HG03460 (cell line): Measurements from ENCODE around the gene SEC22B.
A peak's percentile ranks its signal among the peaks of the same experiment; 100 is the strongest.
"Not testable (repeated sequence)": the region's sequence is repeated elsewhere in the genome, so short reads cannot be mapped to it uniquely, and the experiment has no call there.

Experiments used
- ATAC-seq: cut with Tn5 transposase; IDR thresholded peaks from one replicate; pipeline ENCODE4 v1.9.1; 2021; ENCODE audit not compliant: unreplicated experiment

SEC22B gene

DNA sequence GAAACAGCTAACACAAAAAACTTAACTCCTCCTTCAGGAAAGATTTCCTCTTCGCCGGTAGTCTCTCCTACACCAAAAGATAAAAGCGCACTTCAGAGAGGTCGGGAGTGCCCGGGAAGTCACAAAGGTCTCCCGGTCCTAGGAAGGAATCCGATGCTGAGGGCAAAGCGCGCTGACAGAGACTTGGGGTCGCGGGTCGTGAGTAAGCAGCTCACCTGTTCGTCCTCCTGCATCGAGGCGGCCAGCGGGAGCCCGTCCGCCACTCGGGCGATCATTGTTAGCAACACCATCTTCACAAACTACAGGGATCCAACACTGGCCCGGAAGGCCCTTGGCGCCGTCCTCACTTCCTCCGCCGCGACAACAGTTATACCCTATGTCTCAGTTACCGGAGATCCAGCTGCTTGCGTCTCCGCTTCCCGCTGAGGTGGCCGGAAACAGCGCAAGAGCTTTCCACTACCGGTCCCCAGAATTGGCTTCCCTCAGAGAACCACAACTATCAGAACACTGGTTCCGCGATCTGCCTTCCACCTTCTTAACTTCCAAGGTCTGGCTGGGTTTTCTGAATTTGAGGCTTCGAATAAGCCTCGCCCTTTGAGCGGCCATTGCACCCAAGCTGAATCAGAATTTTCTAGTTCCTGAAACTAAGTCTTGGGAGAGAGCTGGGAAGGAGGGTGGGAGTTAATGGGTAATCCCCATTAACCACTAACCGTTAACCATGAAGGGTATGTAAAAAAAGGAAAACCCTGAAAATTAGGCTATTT is at the start of gene SEC22B:
Gene SEC22B, minus strand, starts transcription at position 429 of the 764 bp plus-strand sequence. Its CDS starts 139 bp downstream, at position 290.
- ATAC-seq: peak; percentile 99

DNA sequence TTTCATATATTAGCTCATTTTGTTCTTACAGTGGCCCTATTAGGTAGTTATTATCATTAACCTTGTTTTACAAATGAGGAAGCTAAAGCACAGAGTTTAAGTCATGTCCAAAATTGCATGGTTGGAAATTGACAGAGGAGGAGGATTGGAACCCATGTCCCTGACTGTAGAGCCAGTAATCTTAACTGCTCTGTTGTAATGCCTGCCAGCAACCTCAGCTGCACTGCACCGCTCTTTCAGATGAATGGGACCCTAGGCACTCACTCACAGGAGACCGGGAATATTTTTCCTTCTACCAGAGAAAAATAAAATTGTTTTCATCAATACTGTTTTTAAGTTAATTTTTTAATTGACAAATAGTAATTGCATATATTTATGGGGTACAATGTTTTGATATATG is 41.6 kb upstream of the SEC22B start:
- not testable (repeated sequence) for ATAC-seq

DNA sequence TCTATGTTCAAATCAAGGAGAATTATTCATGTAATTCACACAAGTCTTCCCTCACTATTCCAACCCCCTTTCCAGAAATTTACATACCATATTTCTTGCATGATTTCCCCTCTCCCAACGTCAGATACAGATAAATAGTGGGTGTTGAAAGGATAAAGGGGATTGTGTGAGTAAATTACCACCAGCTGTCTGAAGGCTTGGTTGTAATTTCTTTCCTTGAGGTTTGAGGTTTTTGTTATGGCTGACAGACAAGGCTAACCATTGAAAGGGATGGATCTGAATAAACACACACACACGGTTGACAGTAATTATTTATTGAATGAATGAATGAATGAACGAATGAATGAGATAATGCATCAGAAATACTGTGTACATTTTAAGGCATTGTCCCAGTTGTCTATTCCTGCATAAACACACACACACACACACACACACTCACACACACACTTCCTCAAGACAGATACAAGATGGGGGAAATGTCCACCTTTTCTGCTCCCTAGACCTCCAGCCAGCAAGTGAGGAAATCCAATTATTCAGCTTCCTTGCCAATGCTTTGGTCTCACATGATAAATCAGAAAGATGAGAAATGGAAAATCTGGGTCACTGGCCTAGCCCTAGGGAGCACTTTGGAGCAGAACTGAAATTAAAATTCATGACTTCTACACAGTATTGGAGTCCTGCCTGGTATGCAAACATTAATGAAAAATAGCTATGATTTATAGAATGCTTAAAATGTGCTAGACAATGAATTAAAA is 41.0 kb upstream of the SEC22B start:
- not testable (repeated sequence) for ATAC-seq

DNA sequence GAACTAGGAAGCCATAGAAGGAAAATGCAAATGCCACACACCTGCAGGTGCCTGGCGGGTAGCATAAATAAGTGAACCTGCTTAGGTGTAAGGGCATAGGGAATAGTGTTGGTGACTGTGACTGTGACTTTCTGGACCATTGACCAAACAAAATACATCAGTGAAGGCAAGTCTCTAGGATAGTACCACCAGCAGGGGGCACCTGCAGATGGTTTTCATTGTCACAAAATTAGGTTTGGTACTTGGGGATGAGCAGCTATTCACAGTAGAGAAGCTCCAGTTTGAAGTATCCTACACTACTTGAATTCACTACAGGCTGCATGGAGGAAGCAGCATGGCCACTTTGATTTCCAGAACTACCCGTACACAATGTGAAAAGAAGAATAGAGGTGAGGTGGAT is 37.3 kb upstream of the SEC22B start:
- ATAC-seq: not testable (repeated sequence)

DNA sequence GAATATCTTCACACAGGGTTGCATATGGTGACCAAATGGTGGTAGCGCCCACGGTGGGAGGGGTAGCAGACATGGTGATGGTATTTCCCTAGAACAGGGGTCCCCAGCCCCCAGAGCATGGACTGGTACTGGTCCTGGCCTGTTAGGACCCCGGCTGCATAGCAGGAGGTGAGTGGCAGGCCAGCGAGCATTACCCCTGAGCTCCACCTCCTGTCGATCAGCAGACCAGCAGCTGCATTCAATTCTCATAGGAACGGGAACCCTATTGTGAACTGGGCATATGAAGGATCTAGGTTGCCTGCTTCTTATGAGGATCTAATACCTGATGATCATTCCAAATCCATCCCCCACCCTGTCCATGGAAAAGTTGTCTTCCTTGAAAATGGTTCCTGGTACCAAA is 34.4 kb upstream of the SEC22B start:
- ATAC-seq: not testable (repeated sequence)

DNA sequence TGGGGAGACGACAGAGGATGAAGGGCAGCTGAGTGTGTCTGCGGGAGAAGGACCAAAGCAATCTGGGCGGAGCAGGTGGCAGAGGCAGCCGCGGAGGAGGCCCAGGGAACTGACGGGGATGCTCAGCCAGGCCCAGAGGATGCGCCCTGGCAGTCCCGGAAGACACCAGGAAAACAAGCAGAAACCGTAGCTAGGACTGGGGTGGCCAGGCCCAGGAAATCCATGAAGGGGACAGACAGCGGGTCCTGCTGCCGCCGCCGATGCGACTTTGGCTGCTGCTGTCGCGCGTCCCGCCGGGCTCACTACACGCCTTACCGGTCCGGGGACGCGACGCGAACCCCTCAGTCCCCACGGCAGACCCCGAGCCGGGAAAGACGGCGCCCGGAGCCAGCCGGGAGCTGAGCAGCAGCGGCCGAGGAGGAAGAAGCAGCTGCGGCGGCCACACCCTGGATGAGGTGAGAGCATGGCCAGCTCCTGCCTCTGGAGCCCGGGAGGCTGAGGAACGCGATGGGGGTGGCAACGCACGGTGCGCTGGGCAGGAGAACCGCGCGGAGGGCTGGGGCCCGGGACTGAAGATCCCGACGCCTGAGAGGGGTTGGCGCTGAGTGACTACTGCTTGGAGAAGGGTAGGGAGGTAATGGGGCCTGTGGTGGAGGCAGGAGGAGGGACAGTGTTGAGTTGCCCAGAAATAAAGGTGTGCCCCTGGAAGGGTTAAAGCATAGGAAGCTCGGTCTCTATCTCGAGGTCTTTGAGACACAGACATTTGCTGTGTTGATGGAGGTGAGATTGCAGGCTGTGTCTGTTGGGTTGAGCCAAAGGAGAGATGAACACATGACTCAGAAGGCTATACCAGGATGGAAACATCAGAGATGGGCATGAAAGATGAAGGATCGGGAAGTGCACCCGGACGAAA is 20.8 kb upstream of the SEC22B start:
- not testable (repeated sequence) for ATAC-seq

DNA sequence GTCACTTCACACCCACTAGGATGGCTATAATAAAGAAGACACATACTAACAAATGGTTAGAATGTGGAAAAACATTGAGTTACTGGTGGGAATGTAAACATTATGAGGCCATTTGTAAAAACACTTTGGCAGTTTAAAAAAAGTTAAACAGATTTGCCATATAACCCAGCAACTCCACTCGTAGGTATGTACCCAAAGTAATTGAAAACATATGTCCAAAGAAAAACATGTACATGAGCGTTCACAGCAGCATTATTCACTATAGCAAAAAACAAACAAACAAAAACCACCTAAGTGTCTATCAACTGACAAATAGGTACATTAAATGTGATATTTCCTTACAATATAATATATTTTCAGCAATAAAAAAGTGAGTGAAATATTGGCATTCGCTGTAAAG is 12.3 kb upstream of the SEC22B start:
- ATAC-seq: not testable (repeated sequence)

DNA sequence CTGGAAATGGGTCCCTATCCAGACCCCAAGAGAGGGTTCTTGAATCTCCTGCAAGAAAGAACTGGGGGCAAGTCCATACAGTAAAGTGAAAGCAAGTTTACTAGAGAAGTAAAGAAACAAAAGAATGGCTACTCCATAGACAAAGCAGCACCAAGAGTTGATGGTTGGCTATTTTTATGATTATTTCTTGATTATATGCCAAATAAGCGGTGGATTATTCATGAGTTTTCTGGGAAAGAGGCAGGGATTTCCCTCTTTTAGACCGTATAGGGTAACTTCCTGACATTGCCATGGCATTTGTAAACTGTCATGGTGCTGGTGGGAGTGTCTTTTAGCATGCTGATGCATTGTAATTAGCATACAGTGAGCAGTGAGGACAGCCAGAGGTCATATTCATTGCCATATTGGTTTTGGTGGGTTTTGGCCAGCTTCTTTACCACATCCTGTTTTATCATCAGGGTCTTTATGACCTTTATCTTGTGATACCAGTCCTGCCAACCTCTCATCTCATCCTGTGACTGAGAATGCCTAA is 5.9 kb upstream of the SEC22B start:
- not testable (repeated sequence) for ATAC-seq

DNA sequence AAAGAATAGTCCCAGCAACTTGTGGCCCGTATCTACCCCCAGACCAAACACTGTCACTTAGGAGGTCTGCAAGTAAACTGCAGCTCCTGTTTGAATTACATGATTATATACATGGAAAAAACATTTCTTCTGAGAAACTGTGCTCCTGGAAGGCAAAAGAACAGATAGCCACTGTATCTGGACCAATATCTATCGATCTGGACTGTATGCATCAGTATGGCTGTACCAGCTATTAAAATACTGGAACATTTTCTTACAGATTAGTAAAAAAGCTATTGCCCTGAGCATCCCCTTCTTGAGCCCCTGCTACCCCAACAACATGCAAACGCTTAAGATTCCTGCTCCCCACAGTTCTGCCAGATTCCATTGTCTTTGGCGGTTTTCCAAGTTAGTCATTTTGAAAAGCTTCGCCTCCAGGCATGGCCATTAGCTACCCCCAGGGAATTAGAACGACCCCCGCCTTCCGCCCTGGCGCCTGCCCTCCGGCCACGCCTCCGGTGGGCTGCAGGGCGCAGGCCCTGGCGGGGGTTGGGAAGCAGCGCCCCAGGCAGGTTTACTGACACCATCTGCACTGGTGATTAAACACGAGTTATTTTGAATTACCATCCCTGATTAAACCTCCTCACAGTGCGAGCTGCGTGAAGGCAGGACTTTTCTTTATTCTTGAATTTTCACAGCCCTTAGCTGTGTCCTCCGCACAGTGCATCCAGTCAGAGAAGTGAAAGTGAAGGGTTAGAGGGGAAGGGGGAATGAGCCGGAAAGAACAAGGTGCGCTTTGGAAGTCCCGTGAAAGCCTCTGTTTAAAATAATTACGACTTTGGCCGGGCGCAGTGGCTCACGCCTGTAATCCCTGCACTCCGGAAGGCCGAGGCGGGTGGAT is 3.7 kb upstream of the SEC22B start:
- ATAC-seq: not testable (repeated sequence)

DNA sequence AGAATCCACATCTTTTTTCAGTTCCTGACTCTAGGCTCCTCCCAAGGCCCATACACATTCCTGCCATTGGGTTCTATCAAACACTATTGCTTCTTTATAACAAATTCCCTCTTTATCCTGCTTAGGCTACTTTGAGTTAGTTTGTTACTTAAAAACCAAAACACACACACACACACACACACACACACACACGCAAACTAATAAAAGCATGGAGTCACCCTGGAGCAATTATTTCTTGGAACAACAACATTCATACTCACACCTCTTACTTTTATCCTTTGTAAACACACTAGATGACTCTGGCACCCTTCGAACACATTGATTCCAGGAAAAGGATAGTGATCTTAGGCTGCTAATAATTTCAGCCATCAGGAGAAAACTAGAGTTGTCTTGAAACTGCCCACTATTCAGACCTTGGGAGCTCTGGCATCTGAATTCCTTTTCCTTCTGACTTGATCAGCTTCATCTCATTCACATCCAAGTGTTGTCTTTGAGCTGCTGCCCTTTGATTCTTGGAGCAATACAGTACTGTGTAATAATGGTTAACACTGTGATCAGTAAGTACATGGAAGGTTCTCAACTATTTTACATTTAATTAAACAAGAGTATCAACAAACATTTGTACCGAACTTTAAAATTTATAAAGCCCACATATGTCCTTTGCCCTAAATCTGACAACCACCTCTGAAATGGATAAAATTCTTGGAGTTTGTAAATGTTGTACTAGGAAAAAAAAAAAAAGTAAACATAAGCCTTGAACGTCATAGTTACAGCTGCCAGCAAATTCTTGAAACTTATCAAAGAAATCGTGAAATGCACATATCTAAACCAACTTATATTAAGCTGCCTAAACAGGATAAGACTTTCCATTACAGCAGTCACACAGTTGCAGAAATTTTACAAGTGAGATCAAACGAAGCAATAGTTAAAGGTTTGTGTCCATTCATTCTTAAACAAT is 2.8 kb upstream of the SEC22B start:
- no peak for ATAC-seq

DNA sequence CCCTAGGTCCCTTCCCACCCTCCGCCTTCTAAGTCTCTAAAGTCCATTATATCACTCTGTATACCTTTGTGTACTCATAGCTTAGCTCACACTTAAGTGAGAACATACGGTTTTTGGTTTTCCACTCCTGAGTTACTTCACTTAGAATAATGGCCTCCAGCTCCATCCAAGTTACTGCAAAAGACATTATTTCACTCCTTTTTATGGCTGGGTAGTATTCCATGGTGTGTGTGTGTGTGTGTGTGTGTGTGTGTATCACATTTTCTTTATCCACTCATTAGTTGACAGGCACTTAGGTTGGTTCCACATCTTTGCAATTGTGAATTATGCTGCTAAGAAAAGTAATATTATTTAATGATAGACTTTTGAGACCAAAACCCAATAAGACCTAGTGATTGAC is 1.7 kb upstream of the SEC22B start:
- not testable (repeated sequence) for ATAC-seq

DNA sequence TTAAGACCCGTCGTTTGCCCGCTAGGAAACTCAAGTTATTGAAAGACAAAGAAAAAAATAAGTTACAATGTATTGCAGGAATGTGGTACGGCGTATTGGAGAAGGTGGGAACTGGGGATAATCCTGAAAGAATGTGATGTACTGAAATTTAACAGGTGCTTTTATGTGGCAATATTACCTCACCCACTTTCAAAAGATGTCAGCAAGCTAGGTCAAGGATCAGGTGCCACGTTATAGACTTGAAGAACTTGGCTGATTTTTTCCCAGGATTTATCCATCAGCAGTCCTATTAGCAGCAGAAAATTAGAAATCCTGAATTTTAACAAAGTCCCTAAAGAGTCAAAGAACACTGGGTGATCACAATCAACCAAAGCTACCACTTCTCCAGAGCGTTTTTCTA is 632 bp downstream of the SEC22B start:
- ATAC-seq: not testable (repeated sequence)

DNA sequence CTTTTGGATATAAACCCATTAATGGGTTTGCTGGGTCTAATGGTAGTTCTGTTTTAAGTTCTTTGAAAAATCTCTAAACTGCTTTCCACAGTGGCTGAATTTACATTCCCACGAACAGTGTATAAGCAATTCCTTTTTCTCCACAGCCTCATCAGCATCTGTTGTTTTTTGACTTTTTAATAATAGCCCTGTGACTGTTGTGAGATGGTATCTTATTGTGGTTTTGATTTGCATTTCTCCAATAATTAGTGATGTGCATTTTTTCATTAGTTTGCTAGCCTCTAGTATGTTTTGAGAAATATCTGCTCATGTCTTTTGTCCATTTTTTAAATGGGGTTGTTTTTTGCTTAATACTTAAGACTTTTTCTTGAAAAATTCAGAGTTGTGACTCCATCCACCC is 11.6 kb downstream of the SEC22B start:
- not testable (repeated sequence) for ATAC-seq

DNA sequence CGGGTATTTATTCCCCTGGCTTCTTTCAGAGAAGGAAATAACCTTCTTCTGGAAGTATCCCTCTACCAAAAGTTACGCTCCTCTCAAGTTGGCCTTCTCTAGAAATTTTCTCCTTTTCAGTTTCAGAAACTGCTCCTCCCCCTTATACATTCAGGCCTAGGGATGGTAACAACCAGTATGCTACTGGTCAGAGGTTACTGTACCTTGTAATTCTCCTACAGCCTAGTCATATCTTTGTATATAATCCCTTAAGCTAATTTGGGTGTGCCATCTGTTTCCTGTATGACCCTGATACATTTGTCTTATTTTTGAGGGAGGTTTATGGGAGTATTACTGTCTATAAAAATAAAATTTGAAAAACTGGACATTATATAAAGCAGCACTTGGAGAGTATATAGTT is 14.3 kb downstream of the SEC22B start:
- not testable (repeated sequence) for ATAC-seq

DNA sequence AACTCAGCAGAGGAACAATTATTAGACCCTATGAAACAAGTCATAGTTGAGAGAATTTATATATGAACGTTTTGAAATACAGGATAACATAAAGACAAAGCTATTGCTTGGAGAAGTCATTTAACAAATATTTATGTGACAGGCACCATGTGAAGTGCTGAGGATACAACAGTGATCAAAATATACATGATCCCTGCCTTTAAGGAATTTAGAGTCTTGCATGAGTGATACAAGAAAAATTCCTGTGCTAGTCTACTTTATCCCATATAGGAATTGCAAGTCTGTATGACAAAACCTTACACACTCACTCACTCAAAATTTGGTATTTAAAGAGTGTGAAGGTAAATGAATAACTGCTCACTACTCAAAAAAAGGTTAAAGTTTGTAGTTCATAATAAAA is 17.8 kb downstream of the SEC22B start:
- ATAC-seq: not testable (repeated sequence)

DNA sequence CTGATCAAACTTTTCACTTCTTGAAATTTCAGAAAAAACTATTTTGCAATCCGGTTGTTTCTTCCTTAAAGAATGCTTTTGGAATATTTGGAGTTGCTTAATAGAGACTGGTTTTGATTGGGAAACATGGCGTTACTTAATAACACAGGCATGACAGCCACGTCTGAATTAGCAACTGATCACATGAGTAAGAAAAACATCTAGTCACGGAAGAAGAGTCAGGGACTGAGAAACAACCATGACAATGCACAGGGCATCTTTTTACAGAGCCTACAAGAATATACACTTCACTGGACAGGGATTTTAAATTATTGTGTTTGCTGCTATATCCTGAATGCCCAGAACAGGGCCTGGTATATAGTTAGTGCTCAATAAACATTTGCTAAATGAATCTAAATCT is 18.2 kb downstream of the SEC22B start:
- not testable (repeated sequence) for ATAC-seq

DNA sequence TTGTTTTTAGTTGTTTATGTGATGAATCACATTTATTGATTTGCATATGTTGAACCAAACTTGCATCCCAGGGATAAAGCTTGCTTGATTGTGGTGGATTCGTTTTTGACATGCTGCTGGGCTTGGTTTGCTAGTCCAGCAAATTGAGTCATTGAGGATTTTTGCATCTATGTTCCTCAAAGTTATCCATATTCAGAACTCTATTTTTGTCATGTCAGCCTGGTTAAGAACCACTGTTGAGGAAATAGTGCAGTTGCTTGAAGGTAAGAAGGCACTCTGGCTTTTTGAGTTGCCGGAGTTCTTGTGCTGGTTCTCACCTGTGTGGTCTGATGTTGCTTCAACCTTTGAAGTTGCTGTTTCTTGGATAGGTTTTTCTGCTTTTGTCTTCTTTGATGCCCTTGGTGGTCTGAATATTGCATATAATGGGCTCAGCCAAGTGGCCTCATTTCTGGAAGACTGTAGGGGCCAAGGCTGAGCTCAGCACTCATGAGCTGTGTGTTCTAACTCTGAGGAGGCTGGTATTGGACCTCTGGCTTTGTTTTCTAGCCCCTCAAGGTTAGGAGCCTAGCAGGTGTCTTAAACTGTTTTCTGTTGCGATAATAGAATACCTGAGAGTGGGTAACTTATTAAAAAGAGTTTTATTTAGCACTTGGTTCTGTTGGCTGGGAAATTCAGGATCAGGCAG is 26.0 kb downstream of the SEC22B start:
- ATAC-seq: not testable (repeated sequence)

DNA sequence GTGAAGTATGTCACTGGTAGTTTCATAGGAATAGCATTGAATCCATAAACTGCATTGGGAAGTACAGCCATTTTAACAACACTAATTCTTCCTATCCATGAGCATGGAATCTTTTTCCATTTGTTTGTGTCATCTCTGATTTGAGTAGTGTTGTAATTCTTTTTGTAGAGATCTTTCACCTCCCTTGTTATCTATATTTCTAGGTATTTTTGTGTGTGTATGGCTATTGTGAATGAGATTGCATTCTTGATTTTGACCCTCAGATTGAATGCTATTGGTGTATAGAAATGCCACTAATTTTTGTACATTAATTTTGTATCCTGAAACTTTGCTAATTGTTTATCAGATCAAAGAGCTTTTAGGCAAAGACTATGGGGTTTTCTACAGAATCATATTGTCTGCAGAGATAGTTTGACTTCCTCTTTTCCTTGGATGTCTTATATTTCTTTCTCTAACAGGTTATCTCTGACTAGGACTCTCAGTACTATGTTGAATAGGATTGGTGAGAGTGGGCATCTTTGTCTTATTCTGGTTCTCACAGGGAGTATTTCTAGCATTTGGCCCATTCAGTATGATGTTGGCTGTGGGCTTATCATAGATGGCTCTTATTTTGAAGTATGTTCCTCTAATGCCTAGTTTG is 26.8 kb downstream of the SEC22B start:
- not testable (repeated sequence) for ATAC-seq
